ENCODE data around the gene RSU1.

RSU1 gene

GRCh38 chr10:16732376-16732775 lies 84.8 kb downstream of the RSU1 start:
- ChIA-PET CTCF (interaction anchor here (0.7 kb wide), 1 partner anchor 75 kb away, joined by 3 read pairs; no protein-coding TSS in a partner anchor), POLR2A (ENCODE audit: low non-redundant PET) (no interaction called here)
- DNase-seq (ENCODE audit: low spot score) = no peak
- no peak overlapping the region for H3K27ac ChIP-seq
- TF ChIP-seq CTCF (conservative IDR thresholded peaks at IDR 0.05; ENCODE audit: low read depth) = no peak

DNA sequence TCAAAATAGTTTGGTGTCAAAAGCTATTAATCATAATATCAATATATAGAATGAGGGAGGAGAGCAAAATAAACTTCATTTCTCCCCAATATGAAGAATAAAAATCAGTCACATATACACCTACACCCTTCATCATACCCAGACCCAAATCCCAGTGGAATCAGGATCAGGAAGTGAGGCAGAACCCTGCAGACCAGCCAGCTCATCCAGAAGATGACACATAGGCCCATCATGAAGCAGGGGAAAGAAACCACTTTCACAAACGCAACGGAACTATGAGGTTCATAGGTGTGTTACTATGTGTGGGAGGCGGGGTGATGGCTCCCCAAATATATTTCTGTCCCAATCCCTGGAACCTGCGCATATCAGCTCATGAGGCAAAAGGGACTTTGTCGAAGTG lies 89.0 kb downstream of the RSU1 start:
- no peak for DNase-seq (ENCODE audit: low spot score)
- POLR2A ChIA-PET (ENCODE audit: low non-redundant PET) = no interaction called here
- CTCF ChIA-PET = interaction anchor here (0.6 kb wide), 1 partner anchor 31 kb away, joined by 3 read pairs; no protein-coding TSS in a partner anchor
- no peak overlapping the region for H3K27ac ChIP-seq
- no peak for TF ChIP-seq CTCF (conservative IDR thresholded peaks at IDR 0.05; ENCODE audit: low read depth)

DNA sequence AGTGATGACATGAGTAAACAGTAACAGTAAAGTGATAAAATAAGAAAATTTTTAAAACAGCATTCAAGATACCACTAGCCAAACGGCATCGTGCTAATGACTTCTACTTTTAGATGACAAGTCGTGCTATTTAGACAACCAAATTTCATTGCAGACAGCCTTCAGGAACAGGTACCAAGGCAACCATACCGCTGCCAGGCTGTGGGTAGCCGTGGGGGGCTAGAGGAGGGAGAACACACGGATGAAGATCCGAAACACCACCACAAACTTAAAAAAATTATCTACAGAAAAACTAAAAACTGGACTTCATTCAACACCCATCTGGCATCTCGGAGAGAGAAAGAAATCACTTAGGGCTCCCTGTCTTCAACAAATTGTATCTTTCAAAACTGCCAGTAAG lies 89.6 kb downstream of the RSU1 start:
- DNase-seq (ENCODE audit: low spot score) = no peak
- ChIA-PET CTCF (interaction anchor here (0.6 kb wide), 1 partner anchor 32 kb away, joined by 3 read pairs; no protein-coding TSS in a partner anchor), POLR2A (ENCODE audit: low non-redundant PET) (no interaction called here)
- TF ChIP-seq CTCF (conservative IDR thresholded peaks at IDR 0.05; ENCODE audit: low read depth) = no peak
- no peak overlapping the region for H3K27ac ChIP-seq

DNA sequence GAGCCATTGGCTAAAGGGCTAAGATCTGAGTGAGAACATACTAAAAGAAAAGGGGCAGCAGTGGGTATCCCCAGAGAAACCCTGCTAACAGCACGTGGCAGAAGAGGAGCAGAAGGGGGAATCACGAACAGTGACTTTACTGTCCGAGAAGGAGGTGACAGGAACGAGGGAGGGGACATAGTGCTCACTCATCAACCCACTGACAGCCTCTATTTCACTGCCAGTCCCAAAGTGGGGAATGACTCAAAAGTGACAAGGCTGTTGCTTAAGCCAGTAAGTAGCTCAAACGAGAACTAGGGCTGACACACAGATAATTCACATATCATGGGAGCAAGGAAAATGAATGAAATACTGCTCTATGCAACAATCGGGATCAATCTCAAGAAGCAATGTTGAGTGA lies 92.7 kb downstream of the RSU1 start:
- no peak overlapping the region for H3K27ac ChIP-seq
- no peak for DNase-seq (ENCODE audit: low spot score)
- POLR2A ChIA-PET (ENCODE audit: low non-redundant PET) = no interaction called here
- CTCF ChIA-PET = no interaction called here
- no peak for TF ChIP-seq CTCF (conservative IDR thresholded peaks at IDR 0.05; ENCODE audit: low read depth)

DNA sequence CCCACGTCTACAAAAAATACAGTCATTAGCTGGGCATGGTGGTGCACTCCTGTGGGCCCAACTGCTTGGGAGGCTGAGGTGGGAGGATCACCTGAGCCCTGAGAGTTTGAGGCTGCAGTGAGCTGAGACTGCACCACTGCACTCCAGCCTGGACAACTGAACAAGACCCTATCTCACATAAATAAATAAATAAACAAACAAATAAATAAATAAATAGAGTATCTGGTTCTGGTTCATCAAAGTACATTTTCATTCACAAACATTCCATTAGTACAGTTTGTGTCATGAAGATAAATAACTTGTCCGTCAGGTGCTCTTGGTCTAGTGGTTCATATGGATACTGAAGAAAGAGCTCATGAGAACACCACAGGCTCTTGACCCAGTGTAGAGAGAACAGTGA lies 96.4 kb downstream of the RSU1 start:
- ChIA-PET POLR2A (ENCODE audit: low non-redundant PET) (no interaction called here), CTCF (no interaction called here)

DNA sequence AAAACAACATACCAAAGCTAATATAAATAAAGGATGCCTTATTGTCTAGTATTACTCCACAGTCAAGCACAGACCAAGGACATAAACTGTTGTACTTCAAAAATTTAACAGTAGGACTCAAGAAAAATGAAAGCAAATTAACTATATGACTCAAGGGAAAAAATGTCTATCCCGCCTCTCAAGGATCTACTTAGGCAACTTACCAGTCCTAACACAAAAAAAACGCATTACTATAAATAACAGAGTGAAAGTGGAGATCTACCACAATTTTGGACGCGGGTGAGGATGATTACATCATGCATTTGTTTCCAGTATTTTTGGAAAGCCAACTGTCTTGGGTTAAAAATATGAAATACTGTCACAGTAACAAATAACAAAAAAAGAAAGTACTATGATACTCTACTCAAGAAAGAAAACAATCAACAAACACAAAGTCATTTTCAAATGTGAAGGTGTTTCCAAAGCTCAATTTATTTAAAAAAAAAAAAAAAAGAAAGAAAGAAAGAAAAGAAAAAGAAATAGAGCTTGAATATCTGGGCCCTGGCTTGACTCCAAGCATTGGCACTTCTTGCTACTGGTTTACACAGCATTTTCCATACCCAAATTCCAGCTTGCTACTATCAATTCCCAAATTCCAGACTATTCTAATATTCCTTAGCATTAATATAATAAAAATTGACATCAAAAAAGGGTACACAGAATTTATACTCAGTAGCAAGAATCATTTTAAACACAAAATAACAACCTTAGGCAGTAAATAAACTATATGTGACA lies 99.4 kb downstream of the RSU1 start:
- H3K27ac ChIP-seq = no peak overlapping the region
- ChIA-PET POLR2A (ENCODE audit: low non-redundant PET) (no interaction called here), CTCF (no interaction called here)

More for the DNA sequence above, 96.4 kb downstream of the RSU1 start:
- no peak overlapping the region for H3K27ac ChIP-seq
- DNase-seq (ENCODE audit: low spot score) = no peak
- no peak for TF ChIP-seq CTCF (conservative IDR thresholded peaks at IDR 0.05; ENCODE audit: low read depth)

More for the DNA sequence above, 99.4 kb downstream of the RSU1 start:
- DNase-seq (ENCODE audit: low spot score) = no peak
- no peak for TF ChIP-seq CTCF (conservative IDR thresholded peaks at IDR 0.05; ENCODE audit: low read depth)

Measured in RWPE1 (cell line).